SK-N-MC (cell line): ENCODE results near the gene DNAH17.

Experiments
- DNase-seq: peaks from one replicate; pipeline ENCODE4 v3.0.0-alpha.2; 2011; ENCODE audit warnings: low read depth, low spot score
- H3K27ac ChIP-seq: fragments of 200-600 bp; sonication (generic); 2 replicates; pipeline ENCODE4 v1.5.1; 2016; ENCODE audit warnings: mixed run types
- H3K36me3 ChIP-seq: fragments of 200-600 bp; sonication (generic); 2 replicates; pipeline ENCODE4 v1.6.1; 2017; ENCODE audit warnings: antibody characterized with exemption, low read length, mixed read lengths; ENCODE audit not compliant: insufficient read depth
- H3K4me3 ChIP-seq: fragments of 200-600 bp; sonication (generic); 2 replicates; pipeline ENCODE4 v1.5.1; 2016
- H3K9ac ChIP-seq: fragments of 200-600 bp; sonication (generic); 2 replicates; pipeline ENCODE4 v1.8.0; 2017; ENCODE audit warnings: mixed run types, mixed read lengths; ENCODE audit not compliant: insufficient read length
- H3K9me3 ChIP-seq: fragments of 200-600 bp; sonication (generic); 2 replicates; pipeline ENCODE4 v1.6.1; 2017; ENCODE audit warnings: low read depth, mild to moderate bottlenecking, antibody characterized with exemption, low read length, moderate library complexity, mixed read lengths
- EZH2 ChIP-seq: fragments of 200-600 bp; sonication (generic); IDR thresholded peaks from one replicate; pipeline ENCODE4 v1.6.1; 2017; ENCODE audit warnings: antibody characterized with exemption
- FOXP2 ChIP-seq: optimal IDR thresholded peaks from 2 replicates; pipeline ENCODE3; 2011; ENCODE audit warnings: mild to moderate bottlenecking, moderate library complexity; ENCODE audit not compliant: insufficient read depth; ENCODE audit errors: extremely low read length, control extremely low read depth
- POLR2AphosphoS5 ChIP-seq: IDR thresholded peaks from 2 replicates; pipeline ENCODE4 v1.6.1; 2012; ENCODE audit warnings: mild to moderate bottlenecking, low read depth, low read length, borderline replicate concordance

The DNAH17 gene

GRCh38 chr17:78609191-78609641 is 32.0 kb upstream of the DNAH17 start:
- DNase-seq: no peak
- H3K9me3 ChIP-seq: no peaks in the 10 kb centered on the region
- H3K9ac ChIP-seq: no peak overlapping the region
- H3K36me3 ChIP-seq: no peaks in the 10 kb centered on the region
- H3K27ac ChIP-seq: no peak overlapping the region
- no peak overlapping the region for H3K4me3 ChIP-seq
- no peak for TF ChIP-seq POLR2AphosphoS5
- TF ChIP-seq EZH2: no peak
- TF ChIP-seq FOXP2: no peak

DNA sequence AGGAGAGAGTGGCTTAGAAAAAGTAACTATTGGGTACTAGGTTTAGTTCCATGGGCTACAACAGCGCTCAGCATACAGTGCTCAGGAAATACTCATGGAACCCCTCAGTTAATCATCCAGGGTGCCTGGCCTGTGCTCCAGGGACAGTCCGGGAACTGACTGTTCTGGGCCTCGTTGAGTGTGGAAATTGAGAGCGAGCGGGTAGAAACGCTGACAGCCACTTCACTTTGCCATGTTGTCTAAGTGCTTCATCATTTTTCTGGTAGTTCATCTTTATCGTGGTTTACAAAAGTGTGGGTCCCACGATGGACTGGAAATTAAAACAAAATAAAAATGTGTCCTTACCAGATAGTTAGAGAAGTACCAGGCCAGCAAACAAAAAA is 31.6 kb upstream of the DNAH17 start:
- Histone ChIP-seq H3K27ac (no peak overlapping the region), H3K4me3 (no peak overlapping the region), H3K9ac (no peak overlapping the region), H3K36me3 (no peaks in the 10 kb centered on the region), H3K9me3 (no peaks in the 10 kb centered on the region)
- no peak for DNase-seq
- TF ChIP-seq EZH2: no peak

DNA sequence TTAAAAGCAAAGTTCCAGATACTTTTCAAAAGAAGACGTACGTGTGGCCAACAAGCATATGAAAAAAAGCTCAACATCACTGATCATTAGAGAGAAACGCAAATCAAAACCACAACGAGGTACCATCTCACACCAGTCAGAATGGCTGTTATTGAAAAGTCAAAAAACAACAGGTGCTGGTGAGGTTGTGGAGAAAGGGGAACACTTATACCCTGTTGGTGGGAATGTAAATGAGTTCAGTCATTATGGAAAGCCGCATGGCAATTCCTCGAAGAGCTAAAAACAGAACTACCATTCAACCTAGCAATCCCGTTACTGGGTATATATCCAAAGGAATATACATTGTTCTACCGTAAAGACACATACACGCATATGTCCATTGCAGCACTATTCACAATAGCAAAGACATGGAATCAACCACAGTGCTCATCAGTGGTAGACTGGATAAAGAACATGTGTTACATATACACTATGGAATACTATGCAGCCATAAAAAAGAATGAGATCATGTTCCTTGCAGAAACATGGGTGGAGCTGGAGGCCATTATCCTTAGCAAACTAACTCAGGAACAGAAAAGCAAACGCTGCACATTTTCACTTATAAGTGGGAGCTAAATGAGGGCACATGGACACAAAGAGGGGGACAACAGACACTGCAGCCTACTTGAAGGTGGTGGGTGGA is 31.1 kb upstream of the DNAH17 start:
- Histone ChIP-seq H3K9ac (no peak overlapping the region), H3K27ac (no peak overlapping the region), H3K4me3 (no peak overlapping the region), H3K9me3 (no peaks in the 10 kb centered on the region), H3K36me3 (no peaks in the 10 kb centered on the region)
- TF ChIP-seq EZH2 (no peak), FOXP2 (no peak), POLR2AphosphoS5 (no peak)
- no peak for DNase-seq

GRCh38 chr17:78607038-78607437 is 29.8 kb upstream of the DNAH17 start:
- Histone ChIP-seq H3K36me3 (no peaks in the 10 kb centered on the region), H3K4me3 (no peak overlapping the region), H3K9ac (no peak overlapping the region), H3K27ac (no peak overlapping the region), H3K9me3 (no peaks in the 10 kb centered on the region)
- no peak for DNase-seq
- TF ChIP-seq FOXP2 (no peak), EZH2 (no peak), POLR2AphosphoS5 (no peak)

- Histone ChIP-seq H3K9ac (no peak overlapping the region), H3K27ac (no peak overlapping the region), H3K4me3 (no peak overlapping the region), H3K9me3 (no peaks in the 10 kb centered on the region), H3K36me3 (no peaks in the 10 kb centered on the region)
- DNase-seq: no peak
- TF ChIP-seq EZH2 (no peak), POLR2AphosphoS5 (no peak), FOXP2 (no peak)
These were observed 28.7 kb upstream of the DNAH17 start for GRCh38 chr17:78605886-78606285.

DNA sequence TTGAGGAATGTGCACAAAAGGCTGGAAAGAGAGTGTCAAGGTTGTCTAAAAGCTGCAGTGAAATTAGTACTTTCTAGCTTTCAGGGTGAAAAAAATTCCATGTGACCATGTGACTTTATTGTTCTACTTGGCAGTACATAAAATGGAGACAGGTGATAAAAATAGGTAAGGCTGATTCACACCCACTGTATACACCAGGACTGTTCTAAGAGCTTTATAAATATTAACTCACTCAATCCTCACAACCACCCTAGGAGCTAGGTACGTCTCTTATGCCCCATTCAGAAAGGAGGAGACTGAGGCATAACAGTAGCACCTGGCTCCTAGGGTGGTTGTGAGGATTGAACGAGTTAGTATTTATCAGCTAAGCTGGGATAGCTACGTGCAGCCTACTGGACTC is 28.2 kb upstream of the DNAH17 start:
- DNase-seq: no peak
- TF ChIP-seq EZH2 (no peak), FOXP2 (no peak), POLR2AphosphoS5 (no peak)
- Histone ChIP-seq H3K4me3 (no peak overlapping the region), H3K9me3 (no peaks in the 10 kb centered on the region), H3K27ac (no peak overlapping the region), H3K36me3 (no peaks in the 10 kb centered on the region), H3K9ac (no peak overlapping the region)

- Histone ChIP-seq H3K36me3 (no peaks in the 10 kb centered on the region), H3K9me3 (no peaks in the 10 kb centered on the region), H3K27ac (no peak overlapping the region), H3K9ac (no peak overlapping the region), H3K4me3 (no peak overlapping the region)
- no peak for DNase-seq
- no peak for TF ChIP-seq POLR2AphosphoS5
These were observed 25.1 kb upstream of the DNAH17 start for GRCh38 chr17:78602246-78602645.

- no peaks in the 10 kb centered on the region for H3K36me3 ChIP-seq
- no peak overlapping the region for H3K4me3 ChIP-seq
- H3K9ac ChIP-seq: no peak overlapping the region
- TF ChIP-seq EZH2 (no peak), FOXP2 (no peak), POLR2AphosphoS5 (no peak)
- H3K9me3 ChIP-seq: no peaks in the 10 kb centered on the region
- H3K27ac ChIP-seq: no peak overlapping the region
- no peak for DNase-seq
These were observed 24.5 kb upstream of the DNAH17 start for GRCh38 chr17:78601577-78602190.

DNA sequence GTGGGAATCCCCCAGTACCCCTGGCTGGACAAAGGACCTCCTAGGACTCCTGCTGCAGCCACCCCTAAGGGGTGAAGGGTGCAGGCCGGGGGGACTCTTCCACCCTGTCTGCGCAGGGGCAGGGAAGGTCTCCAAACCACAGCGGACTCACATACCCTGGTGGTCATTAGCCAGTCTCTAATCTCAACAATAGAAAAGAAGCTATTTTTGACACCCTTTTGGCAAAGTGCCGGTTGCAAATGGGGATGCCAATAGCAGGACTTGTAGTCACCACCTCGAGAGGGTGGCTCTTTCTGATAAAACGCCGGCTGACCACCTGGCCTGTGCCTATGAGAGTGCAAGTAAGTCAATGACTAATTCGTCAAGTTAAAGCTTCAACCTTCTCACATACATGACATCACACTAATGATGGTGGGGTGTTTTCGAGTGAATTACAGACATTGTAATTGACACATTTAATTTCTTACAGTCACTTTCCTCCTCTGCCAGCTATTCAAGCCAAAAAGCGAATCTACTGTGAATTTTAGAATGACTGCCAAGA is 23.1 kb upstream of the DNAH17 start:
- Histone ChIP-seq H3K9me3 (no peaks in the 10 kb centered on the region), H3K9ac (no peak overlapping the region), H3K36me3 (no peaks in the 10 kb centered on the region), H3K27ac (no peak overlapping the region), H3K4me3 (no peak overlapping the region)
- no peak for TF ChIP-seq FOXP2
- TF ChIP-seq POLR2AphosphoS5: no peak
- no peak for TF ChIP-seq EZH2
- no peak for DNase-seq
